ENCODE data around the gene IL23R. TPM values are rescaled to one million over a fixed set of nuclear protein-coding genes. Genes with fewer than 3 reads are reported as not detected.

Gene IL23R
- polyA plus RNA-seq, 1 experiment = not detected

DNA sequence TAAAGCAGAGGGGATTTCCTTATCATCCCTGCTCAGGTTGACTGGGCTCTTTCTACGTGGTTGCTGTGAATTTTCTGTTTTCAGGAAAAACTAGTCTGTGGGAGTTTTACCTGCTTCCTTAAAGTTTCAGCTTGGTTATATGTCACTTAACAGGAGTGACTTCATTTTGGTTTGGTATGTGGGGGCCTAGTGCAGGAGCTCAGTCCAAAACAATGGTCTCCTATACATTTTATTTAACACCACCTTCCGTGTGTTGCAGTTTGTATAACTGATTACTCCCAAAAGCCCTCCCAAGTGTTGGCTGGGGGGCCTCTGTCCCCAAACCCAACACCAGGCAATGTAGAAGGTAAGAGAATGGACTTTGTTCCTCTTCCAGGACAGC lies 5.3 kb downstream of the IL23R start:
- Histone ChIP-seq H3K9me3 (ENCODE audit: control insufficient read depth, insufficient read depth, low read length) (no peaks in the 10 kb centered on the region), H3K4me3 (ENCODE audit: low read depth, low read length) (no peak overlapping the region), H3K27ac (ENCODE audit: low read depth, low read length) (no peak overlapping the region), H3K27me3 (ENCODE audit: control insufficient read depth, insufficient read depth, low read length) (peaks cover 5% of the 10 kb centered on the region)
- no peak for TF ChIP-seq CTCF (IDR thresholded peaks at IDR 0.05; ENCODE audit: low read depth, low read length)
- ChIA-PET POLR2A (no interaction called here), CTCF (interaction anchor here (1.1 kb wide), 1 partner anchor 23 kb away, joined by 3 read pairs; no protein-coding TSS in a partner anchor)
- no peak for DNase-seq (ENCODE audit: low read depth, low spot score)

- POLR2A ChIA-PET = no interaction called here
- H3K4me3 ChIP-seq (ENCODE audit: low read depth, low read length) = no peak overlapping the region
- no peak overlapping the region for H3K27ac ChIP-seq (ENCODE audit: low read depth, low read length)
- TF ChIP-seq CTCF (IDR thresholded peaks at IDR 0.05; ENCODE audit: low read depth, low read length) = no peak
- no peaks in the 10 kb centered on the region for H3K9me3 ChIP-seq (ENCODE audit: control insufficient read depth, insufficient read depth, low read length)
- CTCF ChIA-PET = no interaction called here
- peaks cover 5% of the 10 kb centered on the region for H3K27me3 ChIP-seq (ENCODE audit: control insufficient read depth, insufficient read depth, low read length)
- no peak for DNase-seq (ENCODE audit: low read depth, low spot score)
Measured at GRCh38 chr1:67171978-67172377, 5.7 kb downstream of the IL23R start.

DNA sequence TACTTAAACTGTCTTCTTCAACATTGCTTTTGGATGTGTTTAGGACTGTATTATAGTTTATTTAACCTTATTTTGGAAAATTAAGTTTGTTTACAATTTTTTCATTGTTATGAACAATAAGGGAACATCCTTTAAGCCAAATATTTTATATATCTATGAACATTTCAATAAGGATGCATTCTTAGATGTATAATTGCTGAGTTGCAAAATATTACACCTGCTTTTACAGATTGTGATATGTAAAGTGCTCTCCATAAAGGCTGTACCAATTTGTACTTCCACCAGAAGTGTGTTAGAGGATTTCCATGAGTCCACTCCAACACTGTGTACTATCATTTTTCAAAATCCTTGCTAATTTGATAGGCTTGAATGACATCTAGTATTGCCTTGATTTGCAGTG lies 7.7 kb downstream of the IL23R start:
- CTCF ChIA-PET = no interaction called here
- peaks cover 5% of the 10 kb centered on the region for H3K27me3 ChIP-seq (ENCODE audit: control insufficient read depth, insufficient read depth, low read length)
- POLR2A ChIA-PET = no interaction called here
- H3K4me3 ChIP-seq (ENCODE audit: low read depth, low read length) = no peak overlapping the region
- H3K27ac ChIP-seq (ENCODE audit: low read depth, low read length) = no peak overlapping the region
- TF ChIP-seq CTCF (IDR thresholded peaks at IDR 0.05; ENCODE audit: low read depth, low read length) = no peak
- no peaks in the 10 kb centered on the region for H3K9me3 ChIP-seq (ENCODE audit: control insufficient read depth, insufficient read depth, low read length)
- DNase-seq (ENCODE audit: low read depth, low spot score) = no peak

- no peak for TF ChIP-seq CTCF (IDR thresholded peaks at IDR 0.05; ENCODE audit: low read depth, low read length)
- peaks cover 5% of the 10 kb centered on the region for H3K27me3 ChIP-seq (ENCODE audit: control insufficient read depth, insufficient read depth, low read length)
- ChIA-PET POLR2A (no interaction called here), CTCF (no interaction called here)
- H3K27ac ChIP-seq (ENCODE audit: low read depth, low read length) = no peak overlapping the region
- no peaks in the 10 kb centered on the region for H3K9me3 ChIP-seq (ENCODE audit: control insufficient read depth, insufficient read depth, low read length)
- H3K4me3 ChIP-seq (ENCODE audit: low read depth, low read length) = no peak overlapping the region
- DNase-seq (ENCODE audit: low read depth, low spot score) = no peak
Measured at GRCh38 chr1:67174716-67175284, 8.5 kb downstream of the IL23R start.

DNA sequence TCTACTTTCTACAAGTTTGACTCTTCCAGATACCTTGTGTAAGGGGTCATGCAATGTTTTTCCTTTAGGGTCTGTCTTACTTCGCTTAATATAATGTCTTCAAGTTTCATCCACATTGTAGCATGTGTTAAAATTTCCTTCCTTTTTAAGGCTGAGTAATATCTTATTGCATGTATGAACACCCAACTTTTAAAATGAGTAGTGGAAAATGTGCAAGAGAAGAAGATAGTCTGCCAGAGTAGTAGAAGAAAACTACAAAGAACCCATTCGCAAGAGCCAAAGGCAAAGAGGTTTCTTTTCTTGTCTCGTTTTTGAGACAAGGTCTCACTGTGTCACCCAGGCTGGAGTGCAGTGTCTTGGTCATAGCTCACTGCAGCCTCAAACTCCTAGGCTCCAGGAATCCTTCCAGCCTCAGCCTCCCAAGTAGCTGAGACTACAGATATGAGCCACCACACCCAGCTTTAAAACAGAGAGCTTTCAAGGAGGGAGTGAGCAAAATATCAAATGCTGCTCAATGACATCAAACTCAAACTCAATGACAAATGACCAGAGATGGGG lies 9.4 kb downstream of the IL23R start:
- H3K27ac ChIP-seq (ENCODE audit: low read depth, low read length) = no peak overlapping the region
- ChIA-PET CTCF (no interaction called here), POLR2A (no interaction called here)
- no peak overlapping the region for H3K4me3 ChIP-seq (ENCODE audit: low read depth, low read length)
- peaks cover 4% of the 10 kb centered on the region for H3K27me3 ChIP-seq (ENCODE audit: control insufficient read depth, insufficient read depth, low read length)
- no peaks in the 10 kb centered on the region for H3K9me3 ChIP-seq (ENCODE audit: control insufficient read depth, insufficient read depth, low read length)
- no peak for DNase-seq (ENCODE audit: low read depth, low spot score)
- no peak for TF ChIP-seq CTCF (IDR thresholded peaks at IDR 0.05; ENCODE audit: low read depth, low read length)
